K562 treated with DMSO at 1 percent for 12 hours (cell line): ENCODE results near the gene CLEC7A. TPM values are rescaled to one million over a fixed set of nuclear protein-coding genes. Genes with fewer than 3 reads are reported as not detected.

ENCODE experiments used
- total RNA-seq: library from RNA; unstranded; fragments of 300-600 nt; gene quantifications from 2 replicates; pipeline ENCODE4 v1.2.3, GENCODE V29; 2022; ENCODE audit not compliant: insufficient read depth

Gene CLEC7A
- not detected in 2 replicates for total RNA-seq

GRCh38 chr12:10130042-10130441, at the start of gene CLEC7A:
CLEC7A (minus strand) TSS chr12:10130199; CDS start chr12:10130082, 117 bp downstream.

GRCh38 chr12:10178821-10179220, 48.8 kb upstream of the CLEC7A start, which contains the start of gene TMEM52B:
TMEM52B (plus strand) TSS chr12:10179032; CDS start chr12:10179575, 543 bp downstream.

GRCh38 chr12:10171973-10172728, 42.2 kb upstream of the CLEC7A start, which contains the start of gene OLR1:
OLR1 (minus strand) TSS chr12:10172132; CDS start chr12:10172077, 55 bp downstream.

GRCh38 chr12:10098791-10099190, 31.2 kb downstream of the CLEC7A start, which contains the start of gene CLEC1A:
CLEC1A (minus strand) TSS chr12:10098985; CDS start chr12:10098922, 63 bp downstream.

Other genes with a start within 250 kb of the CLEC7A start
- not detected in 2 replicates for gene KLRF2, start 248.7 kb downstream of the CLEC7A start, total RNA-seq
- not detected in 2 replicates for gene CLEC2A, start 197.8 kb downstream of the CLEC7A start, total RNA-seq
- not detected in 2 replicates for gene CLEC12A, start 158.8 kb downstream of the CLEC7A start, total RNA-seq
- gene CLEC1B, start 131.1 kb downstream of the CLEC7A start, total RNA-seq: not detected in 2 replicates
- gene CLEC12B, start 119.6 kb downstream of the CLEC7A start, total RNA-seq: not detected in 2 replicates
- not detected in 2 replicates for gene CLEC9A, start 99.5 kb downstream of the CLEC7A start, total RNA-seq
- gene CLEC1A, start 31.2 kb downstream of the CLEC7A start, total RNA-seq: not detected in 2 replicates
- gene OLR1, start 41.9 kb upstream of the CLEC7A start, total RNA-seq: not detected in 2 replicates
- gene TMEM52B, start 48.8 kb upstream of the CLEC7A start, total RNA-seq: not detected in 2 replicates
- gene GABARAPL1, start 82.7 kb upstream of the CLEC7A start, total RNA-seq: 14.5 and 33.0 TPM in 2 replicates
- not detected in 2 replicates for gene KLRD1, start 177.7 kb upstream of the CLEC7A start, total RNA-seq